SK-N-SH (cell line): ENCODE results near the gene KLHL40. TPM values are rescaled to one million over a fixed set of nuclear protein-coding genes. Genes with fewer than 3 reads are reported as not detected.

Experiments used
- CTCF ChIA-PET: fragments of 300-600, 350-600 bp; formaldehyde crosslinking; extraction: SDS; loops from one replicate; lab custom pipeline; 2021; lab: Yijun Ruan, JAX
- POLR2A ChIA-PET: fragments of 350-600 bp; sonication (Branson Sonifier 250); formaldehyde crosslinking; extraction: SDS; loops from one replicate; lab custom pipeline; 2020; ENCODE audit warnings: antibody characterized with exemption, inconsistent platforms; lab: Yijun Ruan, JAX
- DNase-seq: peaks from one replicate; pipeline ENCODE4 v3.0.0; 2012
- H2AFZ ChIP-seq: fragments of 200-600 bp; sonication (generic); 2 replicates; pipeline ENCODE4 v1.8.1; 2016; ENCODE audit warnings: antibody characterized with exemption, mild to moderate bottlenecking, low read depth
- H3F3A ChIP-seq: fragments of 200-600 bp; sonication (generic); replicated peaks from 2 replicates; pipeline ENCODE3; 2016; ENCODE audit warnings: antibody characterized with exemption, mild to moderate bottlenecking; ENCODE audit not compliant: insufficient read depth
- H3K27ac ChIP-seq, 2 experiments: fragments of 200-500 bp in 1 of 2; fragments of 200-600 bp in 1 of 2; sonication (Bioruptor generic) in 1 of 2; sonication (generic), shearing (Covaris generic) in 1 of 2; 2 replicates each; pipeline versions ENCODE4 v1.5.1 to v1.6.1; 2014 to 2016; ENCODE audit warnings: low read depth in 2 of 2, inconsistent platforms in 1 of 2, low read length in 1 of 2, mild to moderate bottlenecking in 1 of 2, mixed read lengths in 1 of 2
- H3K27me3 ChIP-seq: fragments of 200-600 bp; sonication (generic), shearing (Covaris generic); 2 replicates; pipeline ENCODE4 v1.6.1; 2016; ENCODE audit warnings: mixed run types; ENCODE audit not compliant: insufficient read depth
- H3K36me3 ChIP-seq, 2 experiments: fragments of 200-500 bp in 1 of 2; fragments of 200-600 bp in 1 of 2; sonication (Bioruptor generic) in 1 of 2; sonication (generic) in 1 of 2; replicated peaks in 1 of 2; 2 replicates each; pipeline versions ENCODE3 to v1.5.1; 2014 to 2016; ENCODE audit warnings: low read length in 1 of 2, mild to moderate bottlenecking in 1 of 2; ENCODE audit not compliant: insufficient read depth in 2 of 2, control insufficient read depth in 1 of 2
- H3K4me1 ChIP-seq, 2 experiments: fragments of 200-500 bp in 1 of 2; fragments of 200-600 bp in 1 of 2; sonication (Bioruptor generic) in 1 of 2; sonication (generic), shearing (Covaris generic) in 1 of 2; 2 replicates each; pipeline versions ENCODE4 v1.5.1 to v1.6.1; 2014 to 2016; ENCODE audit warnings: low read depth in 1 of 2, low read length in 1 of 2, mixed run types in 1 of 2; ENCODE audit not compliant: insufficient read depth in 2 of 2, control insufficient read depth in 1 of 2
- H3K4me2 ChIP-seq: fragments of 200-600 bp; sonication (generic), shearing (Covaris generic); 2 replicates; pipeline ENCODE4 v1.6.1; 2017; ENCODE audit warnings: mixed run types
- H3K4me3 ChIP-seq, 2 experiments: fragments of 200-500 bp in 1 of 2; fragments of 200-600 bp in 1 of 2; sonication (Bioruptor generic) in 1 of 2; sonication (generic), shearing (Covaris generic) in 1 of 2; 2 replicates each; pipeline versions ENCODE4 v1.5.1 to v1.8.1; 2014 to 2016; ENCODE audit warnings: low read depth in 2 of 2, inconsistent platforms in 1 of 2, low read length in 1 of 2, mild to moderate bottlenecking in 1 of 2, mixed read lengths in 1 of 2, moderate library complexity in 1 of 2
- H3K79me2 ChIP-seq: fragments of 200-600 bp; sonication (generic); 2 replicates; pipeline ENCODE4 v1.8.1; 2017; ENCODE audit warnings: mild to moderate bottlenecking; ENCODE audit not compliant: insufficient read depth
- H3K9ac ChIP-seq: fragments of 200-600 bp; sonication (generic); 2 replicates; pipeline ENCODE4 v1.6.1; 2017; ENCODE audit warnings: mixed run types
- H3K9me2 ChIP-seq: fragments of 200-600 bp; sonication (generic); 2 replicates; pipeline ENCODE4 v1.6.1; 2017; ENCODE audit warnings: mixed run types
- H3K9me3 ChIP-seq: fragments of 200-600 bp; sonication (generic); 2 replicates; pipeline ENCODE4 v1.6.1; 2017; ENCODE audit warnings: mixed run types, mild to moderate bottlenecking, moderate library complexity
- H4K20me1 ChIP-seq: fragments of 200-600 bp; sonication (generic); 2 replicates; pipeline ENCODE4 v1.6.1; 2017; ENCODE audit warnings: mild to moderate bottlenecking, mixed run types; ENCODE audit not compliant: insufficient read depth
- EZH2phosphoT487 ChIP-seq: fragments of 200-600 bp; sonication (generic); IDR thresholded peaks from 2 replicates; pipeline ENCODE4 v1.6.1; 2017; ENCODE audit warnings: low read depth, mixed run types, mild to moderate bottlenecking, antibody characterized with exemption, moderate library complexity, borderline replicate concordance
- FOSL2 ChIP-seq: IDR thresholded peaks from 2 replicates; pipeline ENCODE4 v1.4.0; 2012; ENCODE audit warnings: low read depth, mild to moderate bottlenecking, moderate library complexity, borderline replicate concordance
- FOXM1 ChIP-seq: IDR thresholded peaks from 2 replicates; pipeline ENCODE4 v1.4.0; 2012; ENCODE audit warnings: low read depth, mild to moderate bottlenecking
- GATA2 ChIP-seq: sonication (generic); formaldehyde crosslinking; IDR thresholded peaks from 2 replicates; pipeline ENCODE4 v1.5.0; 2020; ENCODE audit warnings: mild to moderate bottlenecking, missing genetic modification reagents
- IRF3 ChIP-seq: fragments of 150-350 bp; IDR thresholded peaks from 2 replicates; pipeline ENCODE4 v1.6.1; 2016; ENCODE audit warnings: mild to moderate bottlenecking, low read depth, low read length
- JUND ChIP-seq: IDR thresholded peaks from 2 replicates; pipeline ENCODE4 v1.4.0; 2012
- PBX3 ChIP-seq: IDR thresholded peaks from 2 replicates; pipeline ENCODE4; 2012
- POLR2AphosphoS5 ChIP-seq: IDR thresholded peaks from 2 replicates; pipeline ENCODE4 v1.6.1; 2012; ENCODE audit warnings: low read depth, low read length
- RCOR1 ChIP-seq: fragments of 150-350 bp; IDR thresholded peaks from 2 replicates; pipeline ENCODE4 v1.6.1; 2017; ENCODE audit warnings: antibody characterized with exemption, low read length
- TAF1 ChIP-seq: IDR thresholded peaks from 2 replicates; pipeline ENCODE4 v1.6.1; 2012; ENCODE audit warnings: low read depth, mild to moderate bottlenecking, low read length, moderate library complexity, borderline replicate concordance
- TCF12 ChIP-seq: IDR thresholded peaks from 2 replicates; pipeline ENCODE4 v1.4.0; 2012
- TEAD4 ChIP-seq: IDR thresholded peaks from 2 replicates; pipeline ENCODE4 v1.4.0; 2012; ENCODE audit warnings: mild to moderate bottlenecking, borderline replicate concordance; ENCODE audit not compliant: insufficient read depth
- USF1 ChIP-seq: IDR thresholded peaks from 2 replicates; pipeline ENCODE4 v1.4.0; 2012; ENCODE audit warnings: low read depth, borderline replicate concordance
- USF2 ChIP-seq: fragments of 150-350 bp; IDR thresholded peaks from 2 replicates; pipeline ENCODE4 v1.6.1; 2017; ENCODE audit warnings: antibody characterized with exemption, low read length, low read depth, borderline replicate concordance
- ZBTB33 ChIP-seq: IDR thresholded peaks from 2 replicates; pipeline ENCODE4 v1.4.0; 2012; ENCODE audit warnings: low read depth, borderline replicate concordance
- WGBS: methylation state at CpG from one replicate; pipeline ENCODE4 v1.1.6; 2017; ENCODE audit warnings: low lambda C conversion rate; 5-methylcytosine and 5-hydroxymethylcytosine counted together
- polyA plus RNA-seq, 3 experiments: library from polyadenylated mRNA; depleted of rRNA; stranded (reverse); fragments of >200 nt; gene quantifications; 2 replicates each; pipeline ENCODE4 v1.2.3, GENCODE V29; 2012
- TF ChIP-seq, protein P1 (sequence below): fragments of 200-600 bp; sonication (generic); IDR thresholded peaks from 2 replicates; pipeline ENCODE4 v1.6.1; 2017; ENCODE audit warnings: antibody characterized with exemption, mild to moderate bottlenecking, moderate library complexity
- TF ChIP-seq, protein P2 (sequence below): IDR thresholded peaks from 2 replicates; pipeline ENCODE4 v1.4.0; 2012; ENCODE audit warnings: low read depth
- TF ChIP-seq, protein P3 (sequence below): IDR thresholded peaks from 2 replicates; pipeline ENCODE4 v1.6.1; 2012; ENCODE audit warnings: mild to moderate bottlenecking, low read depth, low read length, moderate library complexity

The KLHL40 gene
- polyA plus RNA-seq, 1 of the 3 experiments (the other 2 are of a cell fraction), result not detected

DNA sequence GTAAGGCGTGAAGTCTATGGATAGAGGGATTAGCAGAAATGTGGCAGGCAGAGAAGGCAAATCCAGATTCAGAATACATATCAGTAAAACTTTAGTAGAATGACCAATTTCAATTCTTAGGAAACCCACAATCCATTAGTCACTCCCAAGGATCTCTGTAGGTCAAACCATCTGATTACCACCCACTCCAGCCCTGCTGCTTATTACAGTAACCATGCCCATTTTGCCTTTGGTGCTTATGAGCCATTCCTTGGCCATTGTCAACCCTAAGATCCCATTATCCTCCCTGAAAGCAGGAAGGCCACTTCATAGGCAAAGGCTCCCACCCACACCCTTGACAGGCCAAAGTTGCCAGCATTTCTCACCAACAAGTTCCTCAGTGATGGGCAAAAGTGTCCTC is 5.1 kb upstream of the KLHL40 start:
- no peaks in the 10 kb centered on the region for H4K20me1 ChIP-seq
- no peak for DNase-seq
- H3K9me3 ChIP-seq, result no peaks in the 10 kb centered on the region
- no peaks in the 10 kb centered on the region for H3K4me1 ChIP-seq
- TF ChIP-seq USF2, result no peak
- no peak for TF ChIP-seq IRF3
- no peak for TF ChIP-seq TAF1
- TF ChIP-seq, protein P1, sequence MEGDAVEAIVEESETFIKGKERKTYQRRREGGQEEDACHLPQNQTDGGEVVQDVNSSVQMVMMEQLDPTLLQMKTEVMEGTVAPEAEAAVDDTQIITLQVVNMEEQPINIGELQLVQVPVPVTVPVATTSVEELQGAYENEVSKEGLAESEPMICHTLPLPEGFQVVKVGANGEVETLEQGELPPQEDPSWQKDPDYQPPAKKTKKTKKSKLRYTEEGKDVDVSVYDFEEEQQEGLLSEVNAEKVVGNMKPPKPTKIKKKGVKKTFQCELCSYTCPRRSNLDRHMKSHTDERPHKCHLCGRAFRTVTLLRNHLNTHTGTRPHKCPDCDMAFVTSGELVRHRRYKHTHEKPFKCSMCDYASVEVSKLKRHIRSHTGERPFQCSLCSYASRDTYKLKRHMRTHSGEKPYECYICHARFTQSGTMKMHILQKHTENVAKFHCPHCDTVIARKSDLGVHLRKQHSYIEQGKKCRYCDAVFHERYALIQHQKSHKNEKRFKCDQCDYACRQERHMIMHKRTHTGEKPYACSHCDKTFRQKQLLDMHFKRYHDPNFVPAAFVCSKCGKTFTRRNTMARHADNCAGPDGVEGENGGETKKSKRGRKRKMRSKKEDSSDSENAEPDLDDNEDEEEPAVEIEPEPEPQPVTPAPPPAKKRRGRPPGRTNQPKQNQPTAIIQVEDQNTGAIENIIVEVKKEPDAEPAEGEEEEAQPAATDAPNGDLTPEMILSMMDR, result no peak
- TF ChIP-seq RCOR1, result no peak
- no peak for TF ChIP-seq ZBTB33
- no peak for TF ChIP-seq TCF12
- no peak for TF ChIP-seq POLR2AphosphoS5
- no peak for TF ChIP-seq JUND
- TF ChIP-seq FOXM1, result no peak
- TF ChIP-seq, protein P2, sequence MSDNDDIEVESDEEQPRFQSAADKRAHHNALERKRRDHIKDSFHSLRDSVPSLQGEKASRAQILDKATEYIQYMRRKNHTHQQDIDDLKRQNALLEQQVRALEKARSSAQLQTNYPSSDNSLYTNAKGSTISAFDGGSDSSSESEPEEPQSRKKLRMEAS, result no peak
- TF ChIP-seq GATA2 (CRISPR knock-in tag), result no peak
- TF ChIP-seq TEAD4, result no peak
- TF ChIP-seq EZH2phosphoT487, result no peak
- TF ChIP-seq PBX3, result no peak
- no peak for TF ChIP-seq FOSL2
- TF ChIP-seq, protein P3, sequence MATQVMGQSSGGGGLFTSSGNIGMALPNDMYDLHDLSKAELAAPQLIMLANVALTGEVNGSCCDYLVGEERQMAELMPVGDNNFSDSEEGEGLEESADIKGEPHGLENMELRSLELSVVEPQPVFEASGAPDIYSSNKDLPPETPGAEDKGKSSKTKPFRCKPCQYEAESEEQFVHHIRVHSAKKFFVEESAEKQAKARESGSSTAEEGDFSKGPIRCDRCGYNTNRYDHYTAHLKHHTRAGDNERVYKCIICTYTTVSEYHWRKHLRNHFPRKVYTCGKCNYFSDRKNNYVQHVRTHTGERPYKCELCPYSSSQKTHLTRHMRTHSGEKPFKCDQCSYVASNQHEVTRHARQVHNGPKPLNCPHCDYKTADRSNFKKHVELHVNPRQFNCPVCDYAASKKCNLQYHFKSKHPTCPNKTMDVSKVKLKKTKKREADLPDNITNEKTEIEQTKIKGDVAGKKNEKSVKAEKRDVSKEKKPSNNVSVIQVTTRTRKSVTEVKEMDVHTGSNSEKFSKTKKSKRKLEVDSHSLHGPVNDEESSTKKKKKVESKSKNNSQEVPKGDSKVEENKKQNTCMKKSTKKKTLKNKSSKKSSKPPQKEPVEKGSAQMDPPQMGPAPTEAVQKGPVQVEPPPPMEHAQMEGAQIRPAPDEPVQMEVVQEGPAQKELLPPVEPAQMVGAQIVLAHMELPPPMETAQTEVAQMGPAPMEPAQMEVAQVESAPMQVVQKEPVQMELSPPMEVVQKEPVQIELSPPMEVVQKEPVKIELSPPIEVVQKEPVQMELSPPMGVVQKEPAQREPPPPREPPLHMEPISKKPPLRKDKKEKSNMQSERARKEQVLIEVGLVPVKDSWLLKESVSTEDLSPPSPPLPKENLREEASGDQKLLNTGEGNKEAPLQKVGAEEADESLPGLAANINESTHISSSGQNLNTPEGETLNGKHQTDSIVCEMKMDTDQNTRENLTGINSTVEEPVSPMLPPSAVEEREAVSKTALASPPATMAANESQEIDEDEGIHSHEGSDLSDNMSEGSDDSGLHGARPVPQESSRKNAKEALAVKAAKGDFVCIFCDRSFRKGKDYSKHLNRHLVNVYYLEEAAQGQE, result no peak
- TF ChIP-seq USF1, result no peak
- WGBS, result 23% methylated on average over 1 of the region's 1 CpG
- no peak overlapping the region for H3K27ac ChIP-seq
- H3K4me3 ChIP-seq, result no peak overlapping the region
- H2AFZ ChIP-seq, result no peak overlapping the region
- POLR2A ChIA-PET, result no interaction called here
- H3K36me3 ChIP-seq, result no peaks in the 10 kb centered on the region
- H3K79me2 ChIP-seq, result no peaks in the 10 kb centered on the region
- H3F3A ChIP-seq, result no peaks in the 10 kb centered on the region
- CTCF ChIA-PET, result no interaction called here
- H3K9ac ChIP-seq, result no peak overlapping the region
- no peaks in the 10 kb centered on the region for H3K9me2 ChIP-seq
- no peak overlapping the region for H3K4me2 ChIP-seq
- no peaks in the 10 kb centered on the region; the same call in 1 of the 2 replicates for H3K27me3 ChIP-seq
